Endodermal cell (in vitro differentiated cells): Measurements from ENCODE around the gene SLK. TPM values are rescaled to one million over a fixed set of nuclear protein-coding genes. Genes with fewer than 3 reads are reported as not detected.

Source experiments
- DNase-seq: peaks from one replicate; pipeline ENCODE4 v3.0.0-alpha.2; 2017
- H3K27ac ChIP-seq: 2 replicates; pipeline ENCODE4 v1.5.1; 2013; ENCODE audit warnings: mild to moderate bottlenecking, low read depth, low read length, moderate library complexity
- H3K27me3 ChIP-seq: 2 replicates; pipeline ENCODE4 v1.6.1; 2013; ENCODE audit warnings: mild to moderate bottlenecking, low read length, moderate library complexity; ENCODE audit not compliant: insufficient read depth, control insufficient read depth, poor library complexity, severe bottlenecking
- H3K36me3 ChIP-seq: 2 replicates; pipeline ENCODE4 v1.7.0; 2013; ENCODE audit warnings: mild to moderate bottlenecking, low read length, moderate library complexity; ENCODE audit not compliant: control insufficient read depth, insufficient read depth
- H3K4me1 ChIP-seq: one replicate; pipeline ENCODE4 v1.7.0; 2013; ENCODE audit warnings: low read length; ENCODE audit not compliant: control insufficient read depth, insufficient read depth
- H3K4me3 ChIP-seq: 2 replicates; pipeline ENCODE4 v1.5.1; 2013; ENCODE audit warnings: mild to moderate bottlenecking, low read length, moderate library complexity
- H3K9ac ChIP-seq: 2 replicates; pipeline ENCODE4 v1.6.1; 2013; ENCODE audit warnings: mild to moderate bottlenecking, low read length, moderate library complexity; ENCODE audit not compliant: poor library complexity, severe bottlenecking; ENCODE audit errors: extremely low read depth
- H3K9me3 ChIP-seq: 2 replicates; pipeline ENCODE4 v1.6.1; 2013; ENCODE audit warnings: mild to moderate bottlenecking, low read length, moderate library complexity; ENCODE audit not compliant: control insufficient read depth
- H3K27ac Mint-ChIP-seq: 2 replicates; pipeline ENCODE4 v1.8.0; 2020; ENCODE audit warnings: mixed read lengths
- H3K27me3 Mint-ChIP-seq: 2 replicates; pipeline ENCODE4 v1.8.0; 2021; ENCODE audit warnings: mild to moderate bottlenecking, mixed read lengths; ENCODE audit not compliant: insufficient read depth
- H3K36me3 Mint-ChIP-seq: 2 replicates; pipeline ENCODE4 v1.8.0; 2020; ENCODE audit warnings: low read depth, mixed read lengths
- H3K4me1 Mint-ChIP-seq: 2 replicates; pipeline ENCODE4 v1.8.0; 2020; ENCODE audit warnings: mixed read lengths
- H3K4me3 Mint-ChIP-seq: 2 replicates; pipeline ENCODE4 v1.8.0; 2020; ENCODE audit warnings: mild to moderate bottlenecking, moderate library complexity, mixed read lengths
- H3K9me3 Mint-ChIP-seq: 2 replicates; pipeline ENCODE4 v1.8.0; 2020; ENCODE audit warnings: mild to moderate bottlenecking, mixed read lengths
- CTCF ChIP-seq: fragments of 200-600 bp; sonication (generic); conservative IDR thresholded peaks from 2 replicates; pipeline ENCODE4 v1.5.0; 2021; ENCODE audit warnings: antibody characterized with exemption, mild to moderate bottlenecking
- WGBS, 2 experiments: methylation state at CpG; one replicate each; pipeline versions ENCODE4 v1.1.5 to v1.1.7; 2013; ENCODE audit warnings: missing lambda C conversion rate in 2 of 2, mixed read lengths in 1 of 2; ENCODE audit not compliant: insufficient coverage in 1 of 2, insufficient read length in 1 of 2; 5-methylcytosine and 5-hydroxymethylcytosine counted together
- total RNA-seq, 2 donors: library from RNA; stranded (reverse); fragmentation: NEBNext Ultra II Directional in 1 of 2; extraction: Animal tissue kit (Norgen Biotek cat#: 25700) in 1 of 2; gene quantifications; 2 replicates in 1 of 2; 3 replicates in 1 of 2; pipeline ENCODE4 v1.2.1, GENCODE V29; 2021

Gene SLK
- total RNA-seq, 2 donors from 2014 or later, result 23.4 to 32.9 TPM

- Mint-ChIP-seq H3K27ac (no peak overlapping the region), H3K36me3 (peaks cover 29% of the 10 kb centered on the region), H3K9me3 (no peaks in the 10 kb centered on the region), H3K4me3 (no peak overlapping the region), H3K27me3 (no peaks in the 10 kb centered on the region), H3K4me1 (no peaks in the 10 kb centered on the region)
- DNase-seq, result no peak
- H3K27me3 ChIP-seq, result no peaks in the 10 kb centered on the region
- H3K4me1 ChIP-seq, result no peaks in the 10 kb centered on the region
- no peaks in the 10 kb centered on the region for H3K9me3 ChIP-seq
- peaks cover 57% of the 10 kb centered on the region for H3K36me3 ChIP-seq
- no peak overlapping the region for H3K27ac ChIP-seq
- TF ChIP-seq CTCF, result no peak
- H3K4me3 ChIP-seq, result no peak overlapping the region
- no peak overlapping the region for H3K9ac ChIP-seq
- 93 to 96% methylated on average over 4 to 6 of the region's 6 CpGs for WGBS, 2 experiments
Measured at GRCh38 chr10:104018471-104018870, 51.5 kb downstream of the SLK start.

GRCh38 chr10:104020020-104020419 is 53.1 kb downstream of the SLK start:
- Histone ChIP-seq H3K27ac (no peak overlapping the region), H3K36me3 (peaks cover 67% of the 10 kb centered on the region)
- no peak for DNase-seq

GRCh38 chr10:104021246-104021645 is 54.3 kb downstream of the SLK start:
- 91 to 100% methylated on average over 1 of the region's 1 CpG for WGBS, 2 experiments
- no peaks in the 10 kb centered on the region for H3K9me3 Mint-ChIP-seq
- peaks cover 2% of the 10 kb centered on the region for H3K4me1 Mint-ChIP-seq
- no peaks in the 10 kb centered on the region for H3K27me3 ChIP-seq
- DNase-seq, result no peak
- peaks cover 29% of the 10 kb centered on the region for H3K36me3 Mint-ChIP-seq
- no peaks in the 10 kb centered on the region for H3K27me3 Mint-ChIP-seq
- no peak overlapping the region for H3K9ac ChIP-seq
- no peak overlapping the region for H3K4me3 ChIP-seq
- no peak for TF ChIP-seq CTCF
- no peaks in the 10 kb centered on the region for H3K9me3 ChIP-seq
- H3K36me3 ChIP-seq, result peaks cover 79% of the 10 kb centered on the region
- no peak overlapping the region for H3K27ac ChIP-seq
- H3K4me1 ChIP-seq, result no peaks in the 10 kb centered on the region
- H3K27ac Mint-ChIP-seq, result no peak overlapping the region
- no peak overlapping the region for H3K4me3 Mint-ChIP-seq

More at GRCh38 chr10:104020020-104020419, 53.1 kb downstream of the SLK start:
- no peak overlapping the region for H3K4me3 Mint-ChIP-seq
- Histone ChIP-seq H3K9me3 (no peaks in the 10 kb centered on the region), H3K27me3 (no peaks in the 10 kb centered on the region), H3K4me3 (no peak overlapping the region), H3K9ac (no peak overlapping the region), H3K4me1 (no peaks in the 10 kb centered on the region)
- H3K4me1 Mint-ChIP-seq, result peaks cover 2% of the 10 kb centered on the region
- peaks cover 32% of the 10 kb centered on the region for H3K36me3 Mint-ChIP-seq
- no peak for TF ChIP-seq CTCF
- 95 to 100% methylated on average over 1 of the region's 1 CpG for WGBS, 2 experiments
- no peak overlapping the region for H3K27ac Mint-ChIP-seq
- no peaks in the 10 kb centered on the region for H3K27me3 Mint-ChIP-seq
- H3K9me3 Mint-ChIP-seq, result no peaks in the 10 kb centered on the region
